ENCODE results near the gene SF3A2. TPM values are rescaled to one million over a fixed set of nuclear protein-coding genes. Genes with fewer than 3 reads are reported as not detected.

SF3A2 gene
- total and polyA plus RNA-seq, 10 of the 15 experiments (the other 5 are each of a cell fraction or from before 2014, with no cell fraction given): 0.33 to 143 (median 30.6) TPM

DNA sequence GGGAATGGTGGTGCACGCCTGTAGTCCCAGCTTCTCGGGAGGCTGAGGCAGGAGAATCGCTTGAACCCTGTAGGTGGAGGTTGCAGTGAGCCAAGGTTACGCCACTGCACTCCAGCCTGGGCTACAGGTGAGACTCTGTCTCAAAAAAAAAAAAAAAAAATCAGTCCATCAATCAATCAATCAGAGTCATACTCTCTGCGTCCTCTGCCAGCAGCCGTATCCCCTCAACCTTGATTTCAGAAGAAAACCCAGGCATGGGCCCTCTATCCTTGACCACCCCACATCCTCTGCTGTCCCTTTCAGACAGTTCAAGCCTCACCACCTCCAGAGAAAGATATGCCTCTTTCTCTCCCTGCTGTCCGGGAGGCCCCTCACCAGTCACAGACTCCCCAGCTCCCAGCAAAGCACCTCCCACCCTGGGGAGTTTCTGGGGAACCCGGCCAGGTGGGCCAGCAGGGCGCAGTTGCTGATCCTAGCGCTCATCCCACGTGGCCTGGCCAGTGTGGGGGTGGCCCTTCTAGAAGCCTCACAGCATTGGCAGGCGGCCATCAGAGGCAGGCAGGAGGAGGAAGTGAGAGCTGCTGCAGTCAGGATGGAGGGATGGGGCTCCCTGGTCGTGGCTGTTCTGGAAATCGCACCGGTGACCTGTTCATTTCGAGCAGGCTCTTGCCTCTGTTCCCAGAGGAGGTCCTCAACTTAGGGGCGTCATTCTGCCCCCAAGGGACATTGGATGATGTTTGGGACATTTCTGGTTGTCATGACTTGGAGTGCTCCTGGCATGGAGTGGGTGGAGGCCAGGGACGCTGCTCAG lies 29.8 kb downstream of the SF3A2 start:
- no peak overlapping the region; the same call in 1 of the 2 replicates for H3K4me3 ChIP-seq
- POLR2A ChIA-PET: interaction anchor here (0.6 to 1.6 kb wide), 2 partner anchors 9 to 28 kb away, joined by 5 to 7 read pairs; no protein-coding TSS in a partner anchor
- no peaks in the 10 kb centered on the region for H3K27me3 ChIP-seq (replicated peaks in 1 of 2; ENCODE audit: control insufficient read depth in 2 of 2, insufficient read depth in 2 of 2, low read length in 1 of 2)
- H2AFZ ChIP-seq (ENCODE audit: control insufficient read depth, low read depth, low read length): peak overlapping the region; percentile 68
- in situ Hi-C loops (cut with MboI) (no loop called here), intact Hi-C loops (cut with micrococcal nuclease; ENCODE audit: unreplicated experiment) (loop anchor here (5.0 to 10.0 kb wide), 2 partner anchors 99 to 172 kb away; partner anchors contain the start of genes IZUMO4 and MOB3A)
- peaks cover 25% of the 10 kb centered on the region for H3K79me2 ChIP-seq (ENCODE audit: control insufficient read depth, insufficient read depth, low read length)
- H3K27ac ChIP-seq (ENCODE audit: control insufficient read depth, insufficient read depth): peak overlapping the region; percentile 74
- 27% methylated on average over 17 of the region's 18 CpGs for WGBS (ENCODE audit: insufficient coverage, insufficient replicate concordance, low lambda C conversion rate, missing lambda C conversion rate)
- peak overlapping the region; percentile 75 for H3K4me2 ChIP-seq (ENCODE audit: control insufficient read depth, insufficient read depth)
- H4K20me1 ChIP-seq (ENCODE audit: control insufficient read depth, insufficient read depth): peaks cover 4% of the 10 kb centered on the region; the same call in 1 of the 2 replicates
- RAD21 ChIA-PET (ENCODE audit: unreplicated experiment): interaction anchor here (0.6 to 1.3 kb wide), 5 partner anchors 8 to 411 kb away, joined by 3 read pairs; partner anchors contain the start of gene PLEKHJ1
- peak; percentile 95 for FAIRE-seq
- no peaks in the 10 kb centered on the region; a peak in 2 of 4 replicates for H3K36me3 ChIP-seq (ENCODE audit: control insufficient read depth in 2 of 2, insufficient read depth in 2 of 2, low read length in 1 of 2)
- peak overlapping the region; percentile 41; the same call in 1 of the 2 replicates for H3K9ac ChIP-seq (ENCODE audit: control insufficient read depth, insufficient read depth, low read length)
- SMC1A ChIA-PET (ENCODE audit: uncharacterized antibody, unreplicated experiment): interaction anchor here (1.6 to 1.8 kb wide), 2 partner anchors 27 to 28 kb away, joined by 3 to 4 read pairs; no protein-coding TSS in a partner anchor
- DNase-seq (ENCODE audit: low read depth, low spot score): peak; percentile 54
- CTCF ChIA-PET: interaction anchor here (0.6 to 1.0 kb wide), 4 partner anchors 27 to 110 kb away, joined by 3 read pairs; no protein-coding TSS in a partner anchor
- no TSS peak for BruUV-seq (replicated peaks)
- no peaks in the 10 kb centered on the region for H3K9me3 ChIP-seq (replicated peaks; ENCODE audit: control insufficient read depth, insufficient read depth, low read length)
- peak; percentile 69 for ATAC-seq
- H3K4me1 ChIP-seq (ENCODE audit: control insufficient read depth, insufficient read depth, low read length): peaks cover 14% of the 10 kb centered on the region
- no peak for TF ChIP-seq BCLAF1 (IDR thresholded peaks at IDR 0.05)
- peak; percentile 76; the same call in 1 of the 2 replicates for TF ChIP-seq PAX5 (IDR thresholded peaks at IDR 0.05; ENCODE audit: borderline replicate concordance, low read depth, low read length)
- TF ChIP-seq MYC (IDR thresholded peaks at IDR 0.05; ENCODE audit: insufficient read depth, insufficient read length, insufficient replicate concordance, low read length, severe bottlenecking): peak; percentile 36
- peak; percentile 78 for TF ChIP-seq MXI1 (IDR thresholded peaks at IDR 0.05; ENCODE audit: low read depth, low read length)
- peak; percentile 75; the same call in 1 of the 2 replicates for TF ChIP-seq NBN (IDR thresholded peaks at IDR 0.05)
- TF ChIP-seq HDAC2 (IDR thresholded peaks at IDR 0.05): no peak
- TF ChIP-seq DPF2 (IDR thresholded peaks at IDR 0.05): peak; percentile 94
- no peak for TF ChIP-seq RFX5 (IDR thresholded peaks at IDR 0.05; ENCODE audit: low read depth, low read length)
- TF ChIP-seq SMAD1 (IDR thresholded peaks at IDR 0.05; ENCODE audit: low read depth, partially characterized antibody): peak; percentile 89
- TF ChIP-seq TCF12 (IDR thresholded peaks at IDR 0.05; ENCODE audit: low read depth, low read length): peak; percentile 64; the same call in 1 of the 2 replicates
- peak; percentile 81; the same call in 1 of the 2 replicates for TF ChIP-seq HSF1 (IDR thresholded peaks at IDR 0.05; ENCODE audit: low read depth, low read length)
- peak in 1 of 2 experiments; percentile 81; a peak in 2 of 3 replicates for TF ChIP-seq EGR1 (IDR thresholded peaks at IDR 0.05; ENCODE audit: borderline replicate concordance in 1 of 2, low read depth in 2 of 2, low read length in 2 of 2)
- 0 out of 2 replicates have a peak, but pooled peaks have one; percentile 46 for TF ChIP-seq RUNX3 (IDR thresholded peaks at IDR 0.05; ENCODE audit: low read length)
- peak; percentile 35 for TF ChIP-seq PBX3 (IDR thresholded peaks at IDR 0.05; ENCODE audit: insufficient replicate concordance, low read depth, low read length)
- peak; percentile 92 to 95 for TF ChIP-seq IKZF2 (IDR thresholded peaks at IDR 0.05)
- TF ChIP-seq, protein P1, sequence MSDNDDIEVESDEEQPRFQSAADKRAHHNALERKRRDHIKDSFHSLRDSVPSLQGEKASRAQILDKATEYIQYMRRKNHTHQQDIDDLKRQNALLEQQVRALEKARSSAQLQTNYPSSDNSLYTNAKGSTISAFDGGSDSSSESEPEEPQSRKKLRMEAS (IDR thresholded peaks at IDR 0.05; ENCODE audit: low read depth, low read length): peak; percentile 78; the same call in 1 of the 2 replicates
- no peak for TF ChIP-seq POU2F2 (IDR thresholded peaks at IDR 0.05; ENCODE audit: borderline replicate concordance, low read depth, low read length)
